HG03095 (cell line): ENCODE data around the gene LRRC7.
A peak's percentile ranks its signal among the peaks of the same experiment; 100 is the strongest.
"Not testable (repeated sequence)": the region's sequence is repeated elsewhere in the genome, so short reads cannot be mapped to it uniquely, and the experiment has no call there.

Source experiments
- ATAC-seq: cut with Tn5 transposase; IDR thresholded peaks from one replicate; pipeline ENCODE4 v1.9.1; 2021; ENCODE audit warnings: moderate library complexity; ENCODE audit not compliant: unreplicated experiment

LRRC7 gene

GRCh38 chr1:69693921-69694675 lies 126.4 kb downstream of the LRRC7 start:
- ATAC-seq = no peak

GRCh38 chr1:69697340-69697739 lies 129.6 kb downstream of the LRRC7 start:
- no peak for ATAC-seq

GRCh38 chr1:69700770-69701169 lies 133.0 kb downstream of the LRRC7 start:
- no peak for ATAC-seq

GRCh38 chr1:69702085-69702484 lies 134.4 kb downstream of the LRRC7 start:
- ATAC-seq = no peak

GRCh38 chr1:69706473-69706872 lies 138.8 kb downstream of the LRRC7 start:
- ATAC-seq = no peak

- ATAC-seq = no peak
These were observed 139.4 kb downstream of the LRRC7 start for GRCh38 chr1:69707103-69707502.

GRCh38 chr1:69710484-69711189 lies 142.9 kb downstream of the LRRC7 start:
- no peak for ATAC-seq

- no peak for ATAC-seq
These were observed 143.6 kb downstream of the LRRC7 start for GRCh38 chr1:69711190-69711930.

GRCh38 chr1:69717834-69718233 lies 150.1 kb downstream of the LRRC7 start:
- not testable (repeated sequence) for ATAC-seq

- ATAC-seq = no peak
These were observed 160.5 kb downstream of the LRRC7 start for GRCh38 chr1:69728206-69728605.

- ATAC-seq = no peak
These were observed 165.3 kb downstream of the LRRC7 start for GRCh38 chr1:69733061-69733460.

GRCh38 chr1:69737527-69738185 lies 169.9 kb downstream of the LRRC7 start:
- peak; percentile 75 for ATAC-seq

GRCh38 chr1:69738458-69739250 lies 170.9 kb downstream of the LRRC7 start:
- ATAC-seq = no peak

GRCh38 chr1:69739251-69739605 lies 171.5 kb downstream of the LRRC7 start:
- no peak for ATAC-seq

GRCh38 chr1:69743146-69743545 lies 175.4 kb downstream of the LRRC7 start:
- ATAC-seq = no peak

- ATAC-seq = no peak
These were observed 176.7 kb downstream of the LRRC7 start for GRCh38 chr1:69744381-69744780.

- ATAC-seq = no peak
These were observed 179.5 kb downstream of the LRRC7 start for GRCh38 chr1:69747207-69747606.

- no peak for ATAC-seq
These were observed 182.9 kb downstream of the LRRC7 start for GRCh38 chr1:69750638-69751037.

GRCh38 chr1:69752831-69753230 lies 185.1 kb downstream of the LRRC7 start:
- ATAC-seq = no peak

- no peak for ATAC-seq
These were observed 186.8 kb downstream of the LRRC7 start for GRCh38 chr1:69754521-69754920.

- ATAC-seq = no peak
These were observed 187.9 kb downstream of the LRRC7 start for GRCh38 chr1:69755647-69756046.
